H9 (cell line): ENCODE data around the gene GALT. TPM values are rescaled to one million over a fixed set of nuclear protein-coding genes. Genes with fewer than 3 reads are reported as not detected.

ENCODE experiments used
- DNase-seq: peaks from one replicate; pipeline ENCODE4 v3.0.0-alpha.2; 2017
- H2AFZ ChIP-seq: one replicate; pipeline ENCODE4 v1.6.1; 2013; ENCODE audit warnings: mild to moderate bottlenecking, low read length, control low read depth, moderate library complexity
- H2AK5ac ChIP-seq: 2 replicates; pipeline ENCODE4 v1.6.1; 2013; ENCODE audit warnings: low read length, control low read depth, mixed read lengths; ENCODE audit not compliant: insufficient read length
- H2BK120ac ChIP-seq: one replicate; pipeline ENCODE4 v1.6.1; 2013; ENCODE audit warnings: low read depth, mild to moderate bottlenecking, low read length, control low read depth, inconsistent platforms; ENCODE audit not compliant: poor library complexity, severe bottlenecking
- H2BK12ac ChIP-seq: 2 replicates; pipeline ENCODE4 v1.6.1; 2013; ENCODE audit warnings: low read length, control low read depth, mixed read lengths, low read depth; ENCODE audit not compliant: insufficient read length
- H2BK15ac ChIP-seq: 2 replicates; pipeline ENCODE4 v1.6.1; 2013; ENCODE audit warnings: low read depth, low read length, control low read depth
- H2BK20ac ChIP-seq: one replicate; pipeline ENCODE4 v1.6.1; 2013; ENCODE audit warnings: low read depth, mild to moderate bottlenecking, low read length, control low read depth, inconsistent platforms; ENCODE audit not compliant: poor library complexity, severe bottlenecking
- H2BK5ac ChIP-seq: 2 replicates; pipeline ENCODE4 v1.6.1; 2013; ENCODE audit warnings: low read length, control low read depth, mixed read lengths; ENCODE audit not compliant: insufficient read length
- H3K14ac ChIP-seq: 2 replicates; pipeline ENCODE4 v1.6.1; 2013; ENCODE audit warnings: low read length, control low read depth; ENCODE audit not compliant: insufficient read depth
- H3K18ac ChIP-seq: 2 replicates; pipeline ENCODE4 v1.6.1; 2013; ENCODE audit warnings: low read depth, mild to moderate bottlenecking, mixed read lengths, low read length, control low read depth; ENCODE audit not compliant: insufficient read length
- H3K23ac ChIP-seq: 2 replicates; pipeline ENCODE4 v1.6.1; 2013; ENCODE audit warnings: low read length, control low read depth, mixed read lengths, low read depth; ENCODE audit not compliant: insufficient read length
- H3K23me2 ChIP-seq: 2 replicates; pipeline ENCODE4 v1.6.1; 2013; ENCODE audit warnings: low read depth, mild to moderate bottlenecking, mixed read lengths, low read length, control low read depth; ENCODE audit not compliant: insufficient read length, poor library complexity, severe bottlenecking
- H3K27ac ChIP-seq: 2 replicates; pipeline ENCODE4 v1.5.1; 2013; ENCODE audit warnings: low read length, control low read depth, mixed read lengths, low read depth; ENCODE audit not compliant: insufficient read length
- H3K27me3 ChIP-seq: 2 replicates; pipeline ENCODE4 v1.6.1; 2013; ENCODE audit warnings: low read length, control low read depth, inconsistent platforms; ENCODE audit not compliant: insufficient read depth
- H3K4ac ChIP-seq: 2 replicates; pipeline ENCODE4 v1.6.1; 2013; ENCODE audit warnings: low read depth, mild to moderate bottlenecking, control low read depth, inconsistent platforms, low read length, moderate library complexity
- H3K4me1 ChIP-seq: 2 replicates; pipeline ENCODE4 v1.6.1; 2013; ENCODE audit warnings: low read length, control low read depth, inconsistent platforms; ENCODE audit not compliant: insufficient read depth
- H3K4me2 ChIP-seq: 2 replicates; pipeline ENCODE4 v1.6.1; 2013; ENCODE audit warnings: low read length, control low read depth, mixed read lengths; ENCODE audit not compliant: insufficient read length, insufficient read depth
- H3K56ac ChIP-seq: 2 replicates; pipeline ENCODE4 v1.6.1; 2013; ENCODE audit warnings: low read depth, mild to moderate bottlenecking, mixed read lengths, low read length, control low read depth; ENCODE audit not compliant: insufficient read length
- H3K79me1 ChIP-seq: 2 replicates; pipeline ENCODE4 v1.6.1; 2013; ENCODE audit warnings: low read depth, mild to moderate bottlenecking, moderate library complexity, low read length, control low read depth, inconsistent platforms; ENCODE audit not compliant: insufficient read depth, poor library complexity, severe bottlenecking
- H3K79me2 ChIP-seq: 2 replicates; pipeline ENCODE4 v1.6.1; 2013; ENCODE audit warnings: low read length, control low read depth, inconsistent platforms; ENCODE audit not compliant: insufficient read depth
- H3K9ac ChIP-seq: 2 replicates; pipeline ENCODE4 v1.6.1; 2013; ENCODE audit warnings: low read length, control low read depth, mixed read lengths; ENCODE audit not compliant: insufficient read length; ENCODE audit errors: extremely low read depth
- H3K9me3 ChIP-seq: one replicate; pipeline ENCODE4 v1.6.1; 2013; ENCODE audit warnings: low read depth, low read length, inconsistent platforms; ENCODE audit not compliant: control insufficient read depth
- H3T11ph ChIP-seq: one replicate; pipeline ENCODE4 v1.6.1; 2013; ENCODE audit warnings: mild to moderate bottlenecking, low read length, control low read depth, inconsistent platforms
- H4K20me1 ChIP-seq: one replicate; pipeline ENCODE4 v1.6.1; 2013; ENCODE audit not compliant: control insufficient read depth, insufficient read length, insufficient read depth
- H4K5ac ChIP-seq: 2 replicates; pipeline ENCODE4 v1.6.1; 2013; ENCODE audit warnings: low read depth, mild to moderate bottlenecking, mixed read lengths, low read length, control low read depth; ENCODE audit not compliant: insufficient read length
- H4K8ac ChIP-seq: replicated peaks from 2 replicates; pipeline ENCODE4 v1.6.1; 2013; ENCODE audit warnings: low read length, control low read depth, mixed read lengths, low read depth; ENCODE audit not compliant: insufficient read length
- H4K91ac ChIP-seq: 2 replicates; pipeline ENCODE4 v1.6.1; 2013; ENCODE audit warnings: low read depth, mild to moderate bottlenecking, moderate library complexity, mixed read lengths, low read length, control low read depth; ENCODE audit not compliant: insufficient read length
- H3K27ac Mint-ChIP-seq, 3 experiments: 2 replicates in 2 of 3; 3 replicates in 1 of 3; pipeline ENCODE4 v1.8.0; 2020 to 2021; ENCODE audit warnings: mixed read lengths in 3 of 3, mild to moderate bottlenecking in 1 of 3, moderate library complexity in 1 of 3
- H3K27me3 Mint-ChIP-seq: 2 replicates; pipeline ENCODE4 v1.8.0; 2021; ENCODE audit warnings: low read depth, mild to moderate bottlenecking, moderate library complexity, mixed read lengths
- H3K36me3 Mint-ChIP-seq, 3 experiments: 2 replicates in 2 of 3; 3 replicates in 1 of 3; pipeline ENCODE4 v1.8.0; 2020 to 2021; ENCODE audit warnings: low read depth in 3 of 3, mixed read lengths in 3 of 3; ENCODE audit not compliant: insufficient read depth in 1 of 3
- H3K4me1 Mint-ChIP-seq, 2 experiments: 2 replicates each; pipeline ENCODE4 v1.8.0; 2020; ENCODE audit warnings: mixed read lengths in 2 of 2
- H3K4me3 Mint-ChIP-seq, 2 experiments: 2 replicates in 1 of 2; 3 replicates in 1 of 2; pipeline ENCODE4 v1.8.0; 2020 to 2021; ENCODE audit warnings: mild to moderate bottlenecking in 2 of 2, mixed read lengths in 2 of 2, moderate library complexity in 1 of 2
- H3K9me3 Mint-ChIP-seq, 2 experiments: 2 replicates in 1 of 2; 3 replicates in 1 of 2; pipeline ENCODE4 v1.8.0; 2020; ENCODE audit warnings: mild to moderate bottlenecking in 2 of 2, mixed read lengths in 2 of 2, moderate library complexity in 1 of 2
- CTCF ChIP-seq: fragments of 200-600 bp; sonication (generic); conservative IDR thresholded peaks from 3 replicates; pipeline ENCODE4 v1.8.0; 2021; ENCODE audit warnings: antibody characterized with exemption, mild to moderate bottlenecking
- WGBS: extraction: QIAGEN DNeasy Blood & Tissue Kit; methylation state at CpG from one replicate; pipeline ENCODE4 v1.1.7; 2013; ENCODE audit warnings: missing lambda C conversion rate, low lambda C conversion rate, mixed read lengths; ENCODE audit not compliant: insufficient read length; ENCODE audit errors: extremely low coverage; 5-methylcytosine and 5-hydroxymethylcytosine counted together
- total RNA-seq: library from RNA; stranded (reverse); gene quantifications from 2 replicates; pipeline ENCODE4 v1.2.1, GENCODE V29; 2021

The GALT gene
- total RNA-seq, 1 experiment from 2014 or later, result 41.5 TPM

- Histone ChIP-seq H4K20me1 (no peaks in the 10 kb centered on the region), H3K18ac (peak within 1 kb of the TSS; percentile 36), H2BK5ac (no peak within 1 kb of the TSS), H2BK20ac (no peak within 1 kb of the TSS), H3K23ac (no peak within 1 kb of the TSS), H3K4me2 (peak within 1 kb of the TSS; percentile 75), H3K27me3 (no peaks in the 10 kb centered on the region), H3K14ac (peak within 1 kb of the TSS; percentile 85), H4K91ac (no peak within 1 kb of the TSS), H4K8ac (no peak within 1 kb of the TSS), H3T11ph (no peak within 1 kb of the TSS), H3K9me3 (no peaks in the 10 kb centered on the region), H2BK12ac (no peak within 1 kb of the TSS), H2AK5ac (no peak within 1 kb of the TSS), H3K4ac (no peak within 1 kb of the TSS), H3K56ac (no peak within 1 kb of the TSS), H3K4me1 (peaks cover 4% of the 10 kb centered on the region; the same call in 1 of the 2 replicates), H3K23me2 (peaks cover 11% of the 10 kb centered on the region), H2BK15ac (no peak within 1 kb of the TSS), H4K5ac (no peak within 1 kb of the TSS), H2BK120ac (no peak within 1 kb of the TSS), H3K9ac (peak within 1 kb of the TSS; percentile 54), H2AFZ (no peak within 1 kb of the TSS), H3K79me1 (no peaks in the 10 kb centered on the region), H3K27ac (no peak within 1 kb of the TSS), H3K79me2 (no peaks in the 10 kb centered on the region; the same call in 1 of the 2 replicates)
- peak; percentile 95 for DNase-seq
- Mint-ChIP-seq H3K27ac (peak within 1 kb of the TSS in 2 of 3 experiments; percentile 64 to 82; a peak in 4 of 7 replicates), H3K4me1 (peaks cover 17 to 27% of the 10 kb centered on the region in 2 experiments), H3K9me3 (no peaks in the 10 kb centered on the region), H3K36me3 (peaks cover 2 to 15% (median 10%) of the 10 kb centered on the region in 3 experiments; a peak in 6 of 7 replicates), H3K27me3 (peaks cover 14% of the 10 kb centered on the region), H3K4me3 (peak within 1 kb of the TSS; percentile 87 to 89)
- TF ChIP-seq CTCF, result no peak
- WGBS, result no CpG with 5 or more reads among the region's 74 CpGs
Measured at GRCh38 chr9:34637356-34638137, 8.9 kb upstream of the GALT start, which contains the start of gene SIGMAR1. Gene SIGMAR1 (minus strand): TSS chr9:34637787. CDS start chr9:34637697, 90 bp downstream.
